B cell (primary cell): ENCODE measurements around the gene TNIK.

ENCODE experiments used
- CTCF ChIP-seq: fragments of 200-600 bp; IDR thresholded peaks from one replicate; pipeline ENCODE4 v1.8.0; 2022; ENCODE audit warnings: antibody characterized with exemption, mild to moderate bottlenecking
- EZH2 ChIP-seq: IDR thresholded peaks from 2 replicates; pipeline ENCODE4 v1.6.1; 2012; ENCODE audit warnings: borderline replicate concordance, low read depth, mild to moderate bottlenecking, moderate library complexity, low read length; ENCODE audit not compliant: insufficient read depth, poor library complexity, severe bottlenecking

- TF ChIP-seq CTCF (no peak), EZH2 (no peak)
Measured at GRCh38 chr3:171231361-171231760, 228.8 kb downstream of the TNIK start.
